HG03565 (cell line): Measurements from ENCODE around the gene IL4I1.

Experiments
- ATAC-seq: cut with Tn5 transposase; IDR thresholded peaks from one replicate; pipeline ENCODE4 v1.9.1; 2021; ENCODE audit warnings: mild to moderate bottlenecking, moderate library complexity; ENCODE audit not compliant: unreplicated experiment

Gene IL4I1

DNA sequence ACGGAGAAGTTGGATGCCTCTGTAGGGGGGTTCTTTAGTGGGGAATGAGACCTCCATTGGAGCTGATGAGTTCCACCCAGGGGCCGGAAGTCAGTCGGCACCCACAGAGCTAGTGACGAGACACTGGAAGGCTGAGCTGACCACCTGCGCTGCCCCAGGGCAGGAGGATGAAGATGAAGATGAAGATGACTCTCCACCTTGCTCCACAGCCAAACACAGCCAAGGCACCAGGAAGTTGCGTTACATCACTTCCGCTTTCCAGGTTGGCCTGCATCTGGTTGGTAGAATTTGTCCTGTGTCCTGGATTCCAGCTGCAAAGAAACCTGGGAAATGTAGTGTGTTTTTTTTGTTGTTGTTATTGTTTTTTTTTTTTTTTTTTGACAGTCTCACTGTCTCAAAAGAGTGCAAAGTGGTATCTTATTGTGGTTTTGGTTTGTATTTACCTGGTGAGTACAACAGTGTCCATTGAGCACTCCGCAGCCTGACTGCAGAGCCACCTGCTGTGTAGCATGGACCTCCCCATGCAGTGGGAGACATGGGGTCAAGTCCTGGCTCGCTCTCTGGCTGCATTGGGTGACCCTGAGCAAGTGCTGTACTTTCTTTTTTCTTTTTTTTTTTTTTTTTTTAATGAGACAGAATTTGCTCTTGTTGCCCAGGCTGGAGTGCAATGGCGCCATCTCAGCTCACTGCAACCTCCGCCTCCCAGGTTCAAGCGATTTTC lies 17.3 kb downstream of the IL4I1 start:
- ATAC-seq: no peak

GRCh38 chr19:49878744-49879070 lies 18.0 kb downstream of the IL4I1 start:
- no peak for ATAC-seq

DNA sequence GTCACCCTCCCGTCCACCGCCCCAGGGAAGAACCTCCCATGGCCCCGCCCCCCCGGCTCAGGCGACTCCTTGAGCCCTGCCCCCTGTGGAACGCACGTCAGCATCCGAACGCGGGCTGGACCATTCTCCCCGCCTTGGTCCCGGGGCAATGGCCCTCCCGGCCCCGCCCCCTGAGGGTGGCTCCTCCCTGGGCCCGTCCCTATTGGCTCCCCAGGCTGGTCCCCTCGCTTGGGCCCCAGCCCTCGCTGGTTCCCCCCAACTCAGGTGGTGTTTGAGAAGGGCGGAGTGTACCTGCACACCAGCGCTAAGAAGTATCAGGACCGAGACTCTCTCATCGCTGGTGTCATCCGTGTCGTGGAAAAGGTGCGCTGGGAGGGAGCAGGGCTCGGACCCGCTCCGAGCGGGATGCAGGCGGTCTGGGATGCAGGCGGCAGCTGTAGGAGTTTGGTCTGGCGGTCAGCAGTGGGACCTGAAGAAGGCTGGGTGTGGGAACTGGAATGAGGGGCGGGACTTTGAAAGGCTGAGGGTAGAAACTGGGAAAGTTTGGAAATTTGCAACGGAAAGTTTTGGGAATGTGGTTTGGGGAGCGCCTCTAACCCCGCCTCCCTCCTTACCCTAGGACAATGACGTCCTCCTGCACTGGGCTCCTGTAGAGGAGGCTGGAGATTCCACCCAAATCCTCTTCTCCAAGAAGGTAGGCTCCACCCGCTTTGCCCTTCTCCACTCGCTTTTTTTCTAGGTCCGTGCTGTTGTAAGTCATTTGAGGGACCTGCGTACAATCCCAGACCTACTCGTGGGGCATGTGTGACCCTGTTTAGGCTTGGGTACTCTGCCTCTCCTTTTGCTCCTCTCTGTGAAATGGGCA lies 18.6 kb downstream of the IL4I1 start:
- peak; percentile 26 for ATAC-seq

DNA sequence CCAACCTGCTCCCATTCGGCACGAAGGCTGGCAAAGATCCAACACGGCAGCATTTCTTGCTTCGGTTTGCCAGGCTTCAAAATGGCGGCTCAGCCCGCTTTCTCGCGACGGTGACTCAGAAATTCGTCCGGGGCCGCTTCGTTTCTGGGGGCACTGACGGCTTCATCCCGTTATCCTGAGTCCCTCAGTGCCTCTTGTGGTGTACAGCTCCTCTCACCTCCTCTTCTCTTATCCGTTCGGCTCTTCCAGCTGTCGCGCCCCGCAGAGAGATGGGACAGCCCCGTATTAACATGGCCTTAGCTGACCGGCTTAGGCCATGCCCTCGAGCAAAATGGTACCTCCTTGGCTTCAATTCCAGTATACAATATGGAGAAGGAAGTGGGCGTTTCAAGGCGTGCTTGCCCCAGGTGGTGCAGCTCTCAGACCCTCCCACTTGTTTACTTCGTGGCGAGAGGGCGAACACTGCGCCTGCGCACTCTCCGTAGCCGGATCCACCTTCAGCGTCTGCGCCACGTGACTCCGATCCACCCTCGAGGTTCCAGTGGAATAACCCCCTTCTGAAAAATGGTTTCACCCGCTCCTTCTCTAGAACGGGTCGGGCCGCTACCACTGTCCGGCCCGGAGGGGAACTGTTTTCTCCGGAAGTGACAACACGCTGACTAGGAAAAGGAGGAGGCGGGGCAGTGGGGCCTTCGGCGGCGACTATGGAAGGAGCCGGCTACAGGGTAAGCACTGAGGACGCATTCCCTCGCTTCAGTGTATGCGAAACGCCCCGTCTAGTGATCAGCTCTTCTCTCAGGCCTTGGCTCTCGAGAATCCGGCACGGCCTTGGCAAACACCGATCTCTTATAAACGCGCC lies 19.4 kb downstream of the IL4I1 start, which contains the start of the genes AKT1S1 and TBC1D17:
AKT1S1 (minus strand) TSS at position 336 of the 859 bp plus-strand sequence. CDS start 4,060 bp downstream, outside the sequence.
TBC1D17 (plus strand) TSS at position 683 of the 859 bp plus-strand sequence; CDS start at position 705, 22 bp downstream.
- peak; percentile 46 for ATAC-seq

GRCh38 chr19:49876422-49877019 lies 20.2 kb downstream of the IL4I1 start:
- ATAC-seq: peak; percentile 38

DNA sequence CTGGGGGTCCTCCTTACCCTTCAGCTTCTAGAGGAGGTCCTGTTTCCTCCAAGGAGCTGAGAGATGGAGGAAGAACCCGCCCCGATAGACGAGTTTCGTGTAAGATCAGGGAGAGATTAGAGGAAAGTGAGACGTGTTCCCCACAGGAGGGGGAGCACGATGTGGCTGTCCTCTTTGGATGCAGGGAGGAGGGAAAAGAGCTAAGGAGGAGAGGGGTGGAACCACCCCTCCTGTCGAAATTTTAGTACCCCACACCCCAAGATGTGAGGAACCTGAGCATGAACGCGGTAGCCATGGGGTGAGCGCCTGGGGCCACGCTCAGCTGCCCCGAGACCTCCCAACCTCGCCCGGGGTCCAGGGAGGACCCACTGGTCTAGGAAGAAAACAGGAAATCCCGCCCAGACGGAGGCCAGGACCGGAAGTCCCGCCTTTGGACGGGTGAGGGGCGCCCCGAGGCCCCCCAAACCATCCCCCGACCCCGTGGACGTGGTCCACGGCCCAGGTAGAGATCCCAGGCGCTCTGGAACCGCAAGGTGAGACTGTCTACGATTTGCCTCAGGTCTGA lies 20.7 kb downstream of the IL4I1 start:
- ATAC-seq: no peak

DNA sequence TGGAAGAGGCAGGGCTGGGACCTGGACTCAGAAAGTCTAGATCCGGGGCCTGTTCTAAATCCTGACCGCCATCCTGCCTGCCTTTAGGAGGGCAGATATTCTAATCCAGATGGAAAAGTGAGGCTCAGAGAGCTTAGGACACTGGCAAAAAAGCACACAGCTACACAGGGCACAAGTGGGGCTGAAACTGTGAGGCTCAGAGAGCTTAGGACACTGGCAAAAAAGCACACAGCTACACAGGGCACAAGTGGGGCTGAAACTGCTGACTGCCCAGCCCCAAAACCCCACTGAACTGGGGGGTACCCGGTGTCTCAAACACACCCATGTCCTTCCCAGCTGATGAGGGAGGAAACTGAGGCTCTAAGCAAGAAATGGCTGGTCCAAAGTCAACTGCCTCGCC lies 21.5 kb downstream of the IL4I1 start:
- ATAC-seq: no peak

DNA sequence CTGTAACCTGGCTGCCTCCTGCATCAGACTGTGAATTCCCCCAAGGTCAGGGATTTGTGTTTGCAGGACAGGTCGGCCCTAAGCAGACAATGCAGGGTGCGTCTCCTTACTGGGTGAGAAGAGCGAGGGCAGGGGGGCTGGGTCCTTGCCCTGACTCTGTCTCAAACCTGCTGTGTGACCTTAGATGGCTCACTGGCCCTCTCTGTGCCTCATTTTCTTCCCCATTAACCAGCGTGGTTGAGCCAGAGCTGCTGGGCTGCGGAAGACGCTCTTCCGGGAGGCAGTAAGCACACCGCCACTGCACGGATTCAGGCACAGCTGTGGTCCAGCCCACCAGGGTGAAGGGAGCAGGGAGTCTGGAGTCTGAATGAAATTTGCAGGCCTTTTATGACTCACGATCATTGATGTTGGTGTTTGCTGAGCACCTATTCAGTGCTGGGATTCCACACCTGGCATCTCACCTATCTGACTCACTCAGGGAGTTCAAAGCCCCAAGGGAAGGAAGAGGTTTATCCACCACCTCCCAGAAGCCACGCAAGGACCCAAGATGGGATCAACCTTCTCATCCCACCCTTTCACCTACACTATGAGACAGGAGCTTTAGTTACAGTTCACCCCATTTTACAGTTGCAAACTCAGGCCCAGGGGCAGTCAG lies 22.1 kb downstream of the IL4I1 start:
- ATAC-seq: no peak

DNA sequence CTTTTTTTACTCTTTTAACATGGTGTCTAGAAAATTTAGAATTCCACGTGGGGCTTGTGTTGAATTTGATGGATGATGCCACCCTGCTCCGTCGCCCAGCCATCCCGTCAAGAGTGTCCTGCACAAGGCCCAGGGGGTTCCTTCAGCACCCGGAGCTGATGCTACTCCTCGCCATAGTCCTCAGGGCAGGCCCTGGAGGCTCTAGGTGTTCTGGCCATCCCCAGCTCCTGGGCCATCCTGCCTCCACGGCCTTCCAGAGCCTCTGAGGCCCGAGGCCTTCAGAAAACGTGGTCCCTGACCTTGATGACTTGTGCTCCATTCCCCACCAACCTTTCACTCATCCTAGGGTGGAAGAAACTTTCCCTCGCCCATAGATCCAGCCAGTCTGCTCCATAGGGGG lies 22.9 kb downstream of the IL4I1 start:
- no peak for ATAC-seq

- ATAC-seq: no peak
Observed at GRCh38 chr19:49873129-49873521, 23.6 kb downstream of the IL4I1 start.

DNA sequence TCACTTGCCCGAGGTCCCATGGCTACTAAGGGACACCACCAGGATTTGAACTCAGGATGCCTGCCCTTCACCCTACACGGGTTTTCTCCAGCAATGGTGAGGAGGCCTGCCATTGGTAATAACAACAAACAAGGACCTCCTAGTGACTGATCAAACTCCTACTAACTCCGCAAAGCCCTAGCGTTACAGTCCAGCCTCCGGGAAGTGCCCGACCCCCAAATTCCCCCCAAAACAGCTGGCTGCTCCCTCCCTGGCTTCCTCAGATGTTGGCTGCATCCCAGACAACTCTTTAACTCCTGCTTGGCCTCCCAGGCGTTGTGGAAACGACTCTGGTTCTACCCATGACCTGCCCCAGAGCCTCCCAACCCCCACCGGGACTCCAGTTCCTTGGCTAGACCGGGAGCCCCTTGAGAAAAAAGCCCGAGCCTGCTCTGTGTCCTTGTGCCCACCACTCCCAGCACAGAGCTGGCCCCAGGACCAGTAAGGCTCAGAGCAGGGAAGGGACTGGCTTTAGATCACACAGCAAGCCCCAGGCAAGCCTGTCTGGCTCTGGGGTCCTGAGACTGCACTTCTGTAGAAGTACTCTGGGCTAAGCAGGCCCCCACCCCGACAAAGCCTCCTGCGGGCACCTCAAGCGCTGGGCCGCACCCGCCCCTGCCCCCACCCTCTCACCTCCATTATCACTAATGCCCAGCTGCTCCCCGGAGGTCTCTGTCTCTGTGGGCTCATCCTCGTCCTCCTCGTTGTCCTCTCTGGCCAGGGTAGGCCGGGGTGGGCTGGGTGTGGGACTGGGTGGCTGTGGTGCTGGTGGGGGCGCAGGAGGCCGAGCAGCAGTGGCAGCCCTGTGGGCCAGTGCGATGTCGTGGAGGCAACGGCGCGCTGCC lies 24.2 kb downstream of the IL4I1 start:
- no peak for ATAC-seq

GRCh38 chr19:49871349-49871985 lies 25.2 kb downstream of the IL4I1 start:
- ATAC-seq: no peak

- ATAC-seq: no peak
Observed at GRCh38 chr19:49870309-49870901, 26.3 kb downstream of the IL4I1 start.

- ATAC-seq: peak; percentile 61
Observed at GRCh38 chr19:49869484-49870308, 27.0 kb downstream of the IL4I1 start.

GRCh38 chr19:49869009-49869483 lies 27.6 kb downstream of the IL4I1 start:
- no peak for ATAC-seq

DNA sequence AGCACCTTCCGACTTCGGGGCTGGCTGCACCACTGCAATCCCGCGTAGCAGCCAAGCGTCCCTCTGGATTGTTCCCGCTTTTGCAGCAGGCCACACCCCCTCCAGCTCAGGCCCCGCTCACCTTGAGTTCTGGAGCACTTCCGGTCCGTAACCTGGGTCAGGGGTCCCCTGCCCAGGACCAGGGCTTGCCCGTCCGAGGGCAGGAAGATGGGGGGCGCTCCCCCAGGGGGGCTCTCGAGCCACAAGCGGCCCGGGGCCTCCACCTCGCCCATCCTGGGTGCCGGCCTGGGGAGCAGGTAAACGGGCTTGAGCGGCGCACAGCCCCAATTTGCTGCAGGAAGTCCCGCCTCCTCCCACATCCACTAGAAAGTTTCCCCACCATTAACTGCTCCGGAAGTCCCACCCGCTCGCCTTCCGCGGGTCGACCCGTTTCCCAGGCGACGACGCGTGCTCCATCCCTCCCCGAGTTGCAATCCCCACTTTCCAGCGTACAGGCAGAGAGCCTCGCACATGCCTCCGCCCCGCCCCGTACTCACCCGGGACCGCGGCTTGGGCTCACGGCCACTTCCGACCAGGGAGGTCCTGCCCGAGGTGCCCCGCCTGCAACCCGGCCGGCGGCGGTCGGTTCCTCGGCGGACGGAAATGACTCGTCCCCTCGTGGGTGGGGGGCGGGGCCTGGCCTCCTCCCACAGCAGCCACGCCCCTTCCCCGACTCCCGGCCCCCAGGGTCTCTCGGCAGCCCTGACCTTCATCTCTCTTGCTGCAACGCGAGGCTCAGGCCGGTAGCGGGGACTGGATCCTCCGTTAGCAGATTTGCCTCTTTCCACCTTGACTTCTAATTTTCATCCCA lies 29.5 kb downstream of the IL4I1 start, which contains the start of gene PNKP:
PNKP (minus strand) TSS at position 644 of the 850 bp plus-strand sequence; CDS start at position 272, 372 bp downstream.
- peak; percentile 32 for ATAC-seq
